HG03280 (cell line): ENCODE measurements around the gene LTB4R2.
"Not testable (repeated sequence)": the region's sequence is repeated elsewhere in the genome, so short reads cannot be mapped to it uniquely, and the experiment has no call there.

ENCODE experiments used
- ATAC-seq: cut with Tn5 transposase; IDR thresholded peaks from one replicate; pipeline ENCODE4 v1.9.1; 2021; ENCODE audit warnings: mild to moderate bottlenecking, moderate library complexity; ENCODE audit not compliant: unreplicated experiment

LTB4R2 gene

DNA sequence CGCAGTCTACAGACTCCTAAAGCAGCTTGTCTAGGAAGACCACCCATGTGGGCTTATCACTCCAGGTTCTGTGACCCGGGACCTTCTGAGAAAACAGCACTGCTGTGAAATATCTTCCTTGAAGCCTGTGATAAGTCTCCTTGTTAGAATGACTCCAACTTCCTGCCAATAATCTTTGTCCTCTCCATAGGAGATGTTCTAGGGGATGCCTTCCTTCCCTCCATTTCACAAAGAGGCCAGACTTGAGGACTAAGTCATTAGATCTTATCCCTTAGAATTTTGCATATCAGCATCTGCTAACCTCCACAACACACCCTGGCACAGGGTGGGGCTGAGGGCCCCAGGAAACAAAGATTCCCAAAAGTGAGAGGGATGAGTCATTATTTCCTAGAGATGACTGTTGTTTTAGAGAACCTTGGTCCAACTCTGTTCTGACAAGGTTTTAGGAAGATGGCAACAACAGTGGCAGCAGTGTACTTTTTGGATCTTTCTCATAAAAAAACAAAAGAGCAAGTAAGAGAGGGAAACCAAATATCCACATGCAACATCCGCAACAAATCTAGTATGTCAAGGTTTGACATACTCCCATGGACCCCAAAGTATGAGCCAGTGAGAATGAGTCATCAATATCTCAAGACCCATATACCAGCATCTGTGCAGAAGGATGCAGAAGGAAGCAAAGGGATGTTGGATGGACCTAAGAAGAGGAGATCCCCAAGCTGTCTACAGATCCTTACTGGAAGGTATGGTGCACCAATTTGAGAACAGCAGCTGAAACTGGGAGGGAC is 7.4 kb downstream of the LTB4R2 start:
- no peak for ATAC-seq

DNA sequence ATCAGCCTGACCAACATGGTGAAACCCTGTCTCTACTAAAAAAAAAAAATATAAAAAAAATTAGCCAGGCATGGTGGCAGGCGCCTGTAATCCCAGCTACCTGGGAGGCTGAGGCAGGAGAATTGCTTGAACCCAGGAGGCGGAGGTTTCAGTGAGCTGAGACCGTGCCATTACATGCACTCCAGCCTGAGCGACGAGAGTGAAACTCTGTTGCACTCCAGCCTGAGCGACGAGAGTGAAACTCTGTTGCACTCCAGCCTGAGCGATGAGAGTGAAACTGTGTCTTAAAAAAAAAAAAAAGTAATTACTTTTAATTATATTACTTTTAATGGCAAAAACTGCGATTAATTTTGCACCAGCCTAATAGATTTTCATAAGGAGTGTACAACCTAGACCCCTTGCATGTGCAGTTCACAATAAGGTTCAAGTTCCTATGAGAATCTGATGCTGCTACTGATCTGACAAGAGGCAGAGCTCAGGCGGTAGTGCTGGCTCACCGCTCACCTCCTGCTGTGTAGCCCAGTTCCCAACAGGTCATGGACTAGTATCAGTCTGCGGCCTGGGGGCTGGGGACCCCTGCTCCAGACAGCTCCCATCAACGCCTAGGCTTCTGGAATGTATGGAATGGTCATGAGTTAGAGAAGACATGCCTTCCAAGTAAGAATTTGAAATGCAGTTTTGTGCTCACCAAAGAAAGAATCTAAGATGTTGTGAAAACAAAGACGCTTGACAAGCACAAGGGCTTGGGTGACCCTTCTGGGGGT is 11.5 kb downstream of the LTB4R2 start:
- ATAC-seq = no peak

DNA sequence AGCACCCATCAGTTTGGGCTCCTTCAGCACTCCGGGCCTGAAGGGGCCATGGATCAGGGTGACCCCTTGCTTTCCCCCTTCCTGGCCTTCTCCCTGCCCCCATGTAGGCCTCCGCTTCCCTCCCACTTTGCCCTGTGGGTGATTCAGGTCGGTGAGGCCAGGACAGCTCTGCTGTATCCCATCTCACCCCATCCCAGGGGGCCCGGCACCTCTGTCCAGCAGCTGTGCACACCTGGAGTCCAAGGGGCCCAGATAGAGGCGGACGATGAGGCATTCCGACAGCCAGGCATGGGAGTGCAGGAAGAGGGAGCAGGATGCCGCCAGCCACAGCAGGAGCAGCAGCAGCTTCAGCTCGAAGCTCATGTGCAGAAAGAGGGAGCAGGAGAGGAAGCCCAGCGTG is 12.7 kb downstream of the LTB4R2 start:
- no peak for ATAC-seq

DNA sequence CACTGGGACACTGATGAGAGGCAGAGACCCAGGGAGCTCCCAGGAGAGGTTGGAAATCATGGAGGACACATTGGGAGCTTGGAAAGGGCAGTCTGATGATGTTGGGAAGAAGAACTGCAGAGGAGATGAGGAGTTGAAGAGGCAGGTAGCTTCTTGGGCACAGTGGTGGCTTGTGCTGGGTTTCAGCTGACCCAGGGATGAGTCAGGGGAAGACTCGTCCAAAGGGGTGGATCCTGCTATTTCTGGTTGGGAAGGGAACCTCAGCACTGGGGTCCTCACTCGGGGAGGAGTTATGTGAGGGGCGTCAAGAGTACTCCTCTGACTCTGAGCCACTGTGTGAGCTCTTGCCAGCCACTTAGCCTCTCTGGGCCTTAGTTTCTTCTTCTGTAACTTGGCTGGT is 13.4 kb downstream of the LTB4R2 start:
- ATAC-seq = no peak

DNA sequence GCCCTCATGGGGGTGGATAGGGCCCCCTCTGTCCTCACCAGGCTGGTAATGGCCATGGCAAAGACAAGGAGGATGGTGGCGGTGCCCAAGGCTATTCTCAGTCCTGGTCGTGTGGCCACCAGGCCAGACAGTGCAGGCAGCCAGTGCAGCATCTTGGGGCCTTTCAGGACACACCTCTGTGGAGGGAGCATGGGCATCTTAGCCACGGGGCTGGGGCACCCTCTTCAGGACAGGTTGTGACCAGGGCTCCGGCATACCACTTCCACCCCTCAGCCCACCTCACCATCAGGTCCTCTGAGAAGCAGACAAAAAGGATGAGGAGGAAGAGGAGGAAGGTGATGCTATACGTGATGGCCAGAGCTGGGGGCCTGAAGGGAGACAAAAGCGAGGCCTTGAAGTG is 14.1 kb downstream of the LTB4R2 start:
- no peak for ATAC-seq

DNA sequence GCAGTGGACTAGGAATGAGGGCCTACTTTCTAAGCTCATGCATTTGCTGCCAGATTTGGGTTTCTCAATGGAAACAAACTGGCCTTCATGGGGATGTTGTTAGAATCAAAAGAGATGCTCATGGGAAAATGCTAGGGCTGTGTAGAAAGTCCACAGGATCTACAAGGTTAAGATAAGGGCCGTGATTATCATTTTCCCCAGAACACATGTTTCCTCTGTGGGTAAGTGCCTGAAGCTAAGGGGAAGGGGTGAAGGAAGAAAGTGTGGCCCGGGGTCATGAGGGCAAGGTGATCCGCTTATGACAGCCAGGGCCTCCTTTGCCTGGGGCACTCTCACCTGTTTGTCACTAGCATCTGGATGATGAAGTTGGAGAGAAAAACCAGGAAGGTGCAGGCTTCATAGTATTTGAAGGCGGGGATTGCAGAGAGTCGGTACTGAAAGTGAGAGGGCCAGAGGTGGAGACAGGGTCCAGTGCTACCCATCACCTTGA is 15.1 kb downstream of the LTB4R2 start:
- no peak for ATAC-seq

DNA sequence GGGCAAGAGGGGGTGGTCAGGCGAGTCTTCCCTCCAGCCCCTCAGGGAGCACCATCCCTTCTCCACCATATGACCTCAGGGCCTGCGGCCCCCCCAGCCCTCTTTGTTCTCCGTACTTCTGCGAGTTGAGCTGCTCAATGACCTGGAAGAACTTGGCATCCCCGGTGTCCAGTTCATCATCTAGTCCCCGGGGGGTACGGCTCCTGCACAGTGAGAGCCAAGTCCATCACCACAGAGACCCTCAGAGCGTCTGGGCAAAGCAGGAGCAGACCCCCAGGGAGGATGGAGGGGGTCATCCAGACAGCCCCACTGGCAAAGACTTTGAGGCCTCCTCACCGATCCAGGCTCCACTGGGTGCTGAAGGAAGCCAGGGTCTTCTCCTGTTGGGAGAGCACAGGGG is 16.0 kb downstream of the LTB4R2 start:
- no peak for ATAC-seq

DNA sequence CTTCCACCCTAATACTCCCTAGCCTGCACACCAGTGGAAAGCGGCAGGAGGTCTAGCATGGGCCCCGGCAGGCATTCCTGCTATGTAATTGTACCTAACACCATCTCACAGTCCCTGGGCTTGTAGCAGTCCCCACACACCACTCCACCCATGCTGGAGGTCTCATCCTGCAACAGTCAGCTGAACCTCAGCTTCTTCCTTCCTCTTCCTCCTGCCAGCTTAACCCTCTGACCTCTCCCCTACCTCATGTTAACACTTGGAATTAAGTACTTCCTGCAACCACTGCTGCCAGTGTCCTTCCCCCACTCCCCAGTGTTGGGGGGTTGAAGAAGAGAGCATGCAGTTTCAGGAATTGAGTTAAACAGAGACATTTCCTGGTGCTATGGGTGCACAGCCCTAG is 17.4 kb downstream of the LTB4R2 start:
- no peak for ATAC-seq

DNA sequence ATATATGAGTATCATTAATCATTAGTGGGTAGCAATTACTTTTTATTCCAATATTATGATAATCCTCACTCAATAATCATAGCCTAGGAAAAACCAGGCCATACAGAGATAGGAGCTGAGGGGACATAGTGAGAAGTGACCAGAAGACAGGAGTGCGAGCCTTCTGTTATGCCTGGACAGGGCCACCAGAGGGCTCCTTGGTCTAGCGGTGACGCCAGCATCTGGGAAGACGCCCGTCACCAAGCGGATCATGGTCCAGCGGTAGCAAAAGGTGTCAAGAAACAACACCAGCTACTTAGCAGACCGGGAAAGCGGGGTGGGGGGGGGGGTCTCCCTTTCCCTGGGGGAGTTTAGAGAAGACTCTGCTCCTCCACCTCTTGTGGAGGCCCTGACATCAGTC is 18.0 kb downstream of the LTB4R2 start:
- not testable (repeated sequence) for ATAC-seq

DNA sequence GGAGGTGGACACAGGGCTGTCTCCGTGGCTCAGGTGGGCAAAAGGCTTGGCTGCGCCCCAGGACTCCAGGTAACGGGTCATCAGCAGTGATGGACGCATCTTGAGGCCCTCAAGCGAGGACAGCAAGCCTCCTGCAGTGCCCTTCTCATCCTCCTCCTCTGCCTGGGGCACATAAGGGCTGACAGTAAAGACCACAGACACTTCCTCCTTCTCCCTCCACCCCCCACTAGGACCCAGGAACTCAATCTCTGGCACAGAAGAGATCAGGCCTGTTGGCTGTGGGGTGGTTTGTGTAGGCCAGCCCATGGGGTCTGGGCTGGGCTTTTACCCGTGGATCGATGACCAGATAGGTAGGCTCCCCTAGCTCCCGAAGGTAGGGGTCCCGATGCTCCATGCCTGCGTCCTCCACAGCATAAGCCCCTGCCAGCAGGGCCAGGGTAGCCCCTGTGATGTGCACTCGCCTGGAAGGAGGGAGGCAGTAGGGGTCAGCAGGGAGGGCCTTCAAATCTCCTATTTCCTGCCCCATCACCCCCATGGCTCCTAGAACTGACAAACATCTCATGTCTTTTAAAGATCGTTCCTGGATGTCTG is 19.2 kb downstream of the LTB4R2 start:
- ATAC-seq = no peak

DNA sequence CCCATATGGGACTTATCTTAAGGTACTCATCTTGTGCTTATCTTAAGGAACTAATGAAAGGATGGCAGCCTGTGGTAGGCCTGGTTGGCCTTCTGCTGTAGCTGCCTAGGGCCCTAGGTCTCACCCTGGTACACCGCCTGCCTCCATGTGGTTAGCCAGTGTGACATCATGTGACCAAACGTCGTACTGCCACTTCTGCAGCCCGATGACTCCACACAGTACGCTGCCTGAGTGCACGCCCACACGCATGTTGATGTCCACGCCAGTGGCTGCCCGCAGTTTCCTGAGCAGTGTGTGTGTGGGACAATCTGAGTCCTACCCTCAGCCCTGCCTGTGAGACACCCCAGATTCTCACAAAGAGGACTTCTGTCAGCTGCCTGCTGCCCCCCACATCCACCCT is 19.8 kb downstream of the LTB4R2 start:
- ATAC-seq = no peak

DNA sequence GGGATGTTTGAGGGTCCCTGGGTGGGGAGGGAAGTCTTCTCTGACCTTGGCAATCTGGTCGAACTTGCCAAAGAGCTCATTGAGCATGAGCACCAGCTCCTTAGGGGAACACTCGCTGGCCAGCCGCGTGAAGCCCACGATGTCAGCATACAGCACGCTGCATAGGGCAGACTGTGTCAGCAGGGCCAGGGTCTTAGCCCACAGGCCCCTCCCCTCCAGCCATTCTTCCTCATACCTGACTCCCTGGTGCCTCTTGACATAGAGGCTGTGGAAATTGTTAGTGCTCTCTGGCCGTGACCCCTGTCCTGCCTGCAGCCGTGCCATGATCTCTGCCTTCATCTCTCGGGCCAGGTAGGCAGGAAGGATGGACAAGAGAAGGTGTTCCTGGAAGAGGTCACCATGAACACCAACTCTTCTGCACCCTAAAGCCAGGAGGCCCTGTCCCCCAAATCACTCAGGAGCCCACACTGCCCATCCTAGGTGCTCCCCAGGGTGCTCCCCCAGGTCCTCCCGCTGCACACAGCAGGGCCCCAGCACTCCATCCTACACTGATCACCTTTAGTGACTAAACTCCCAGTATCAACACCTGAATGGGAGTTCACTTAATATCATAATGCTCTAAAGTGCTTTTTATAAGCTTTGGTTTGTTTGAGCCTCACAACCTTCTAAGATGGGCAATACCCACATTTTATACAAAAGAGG is 21.2 kb downstream of the LTB4R2 start:
- no peak for ATAC-seq

DNA sequence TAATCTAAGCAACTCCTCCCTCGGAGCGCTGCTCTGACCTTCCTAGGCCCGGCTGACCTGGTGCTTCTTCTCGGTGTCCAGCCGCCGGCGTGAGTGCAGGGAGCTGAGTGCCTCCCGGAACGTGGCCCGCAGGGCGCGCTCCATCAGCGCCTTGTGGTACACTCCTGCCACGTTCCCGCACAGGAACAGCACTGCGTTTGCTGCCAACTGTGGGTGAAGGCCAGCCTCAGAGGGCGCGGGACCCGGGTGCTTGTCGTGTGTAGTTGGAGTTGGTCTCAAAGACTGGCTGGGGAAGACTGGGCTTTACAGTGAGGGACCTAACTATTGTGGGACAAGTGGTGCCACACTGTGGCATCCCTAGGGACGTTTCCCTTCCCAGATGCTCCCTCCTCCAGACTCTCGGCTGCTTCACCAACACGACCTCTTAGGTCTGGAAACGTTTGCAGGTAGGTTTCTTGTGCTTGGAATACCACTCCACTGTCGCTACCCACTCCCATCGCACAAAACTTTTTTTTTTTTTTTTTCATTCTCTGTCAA is 21.9 kb downstream of the LTB4R2 start:
- no peak for ATAC-seq

DNA sequence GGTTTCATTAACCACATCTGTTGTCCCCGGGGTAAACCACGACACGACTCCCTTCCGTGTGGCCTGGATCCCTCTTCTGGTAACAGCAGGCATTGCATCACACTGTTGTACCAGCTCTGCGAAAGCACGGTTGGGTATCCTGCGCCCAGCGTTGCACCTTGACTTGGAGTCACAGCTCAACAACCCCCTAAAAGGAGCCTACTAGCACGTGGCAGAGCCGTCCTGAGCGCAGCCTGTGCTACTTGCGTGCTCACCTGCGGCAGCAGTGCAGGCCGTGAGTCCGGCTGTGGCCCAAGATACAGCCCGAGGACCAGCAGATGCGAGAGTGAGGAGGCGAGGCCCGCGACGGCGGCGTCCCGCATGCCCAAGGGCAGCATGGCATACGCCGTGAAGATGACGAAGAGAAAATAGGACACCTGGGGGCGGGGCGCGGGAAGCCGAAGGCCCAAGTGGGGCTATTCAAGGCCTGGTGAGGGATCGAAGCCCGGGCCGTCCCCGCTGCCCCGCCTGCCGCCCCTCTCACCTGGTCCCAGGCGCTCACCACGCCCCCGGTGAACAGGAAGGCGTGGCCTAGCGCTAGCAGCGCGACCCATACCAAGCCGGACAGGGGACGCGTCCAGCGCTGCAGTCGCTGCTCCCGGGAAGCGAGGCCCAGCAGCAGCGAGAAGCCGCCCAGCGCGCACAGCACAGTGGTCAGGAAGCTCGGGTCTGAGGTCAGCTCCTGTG is 22.5 kb downstream of the LTB4R2 start:
- peak; percentile 82 for ATAC-seq

DNA sequence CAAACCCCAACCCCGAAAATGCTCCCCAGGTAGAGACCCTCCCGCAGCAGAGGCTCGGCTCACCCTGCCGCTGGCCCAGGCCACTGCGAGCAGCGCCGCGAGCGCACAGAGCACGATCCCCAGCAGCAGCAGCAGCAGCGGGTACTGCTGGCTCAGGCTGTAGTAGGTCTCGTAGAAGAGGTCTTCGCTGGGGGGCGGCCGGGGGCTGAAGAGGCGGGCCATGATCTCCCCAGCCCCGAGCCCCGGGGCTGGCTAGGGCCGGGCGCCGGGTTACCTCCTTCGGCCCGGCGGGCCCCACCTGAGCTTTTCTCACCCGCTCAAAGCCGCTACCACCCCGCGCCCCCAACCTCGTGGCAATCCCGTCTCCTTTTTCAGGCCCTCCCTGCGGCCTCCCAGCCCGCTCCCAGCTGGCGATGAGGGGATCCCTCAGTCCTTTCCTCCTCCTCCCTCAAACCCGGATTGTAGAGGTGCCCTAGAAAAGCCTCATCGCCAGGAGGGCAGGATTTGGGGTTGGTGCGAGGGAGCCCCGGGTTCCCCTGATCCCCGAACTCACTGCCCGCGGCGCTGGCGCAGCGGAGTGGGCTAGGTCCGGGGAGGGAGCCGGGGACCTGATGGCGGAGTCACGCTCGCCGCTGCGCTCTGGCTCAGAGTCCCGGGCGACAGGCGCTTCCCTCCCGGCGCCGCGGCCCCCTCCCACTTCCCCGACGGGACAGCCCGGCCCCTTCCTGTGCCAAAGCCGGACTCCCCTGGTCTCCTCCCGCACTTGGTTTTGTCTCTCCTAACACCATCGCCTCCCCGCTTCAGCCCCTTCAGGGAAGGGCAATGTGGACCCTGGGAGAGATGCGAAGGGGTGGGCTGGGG is 24.7 kb downstream of the LTB4R2 start, which contains the start of gene ADCY4:
TSS of gene ADCY4 (minus strand) at position 641 of the 861 bp plus-strand sequence. CDS start at position 222, 419 bp downstream.
- no peak for ATAC-seq

DNA sequence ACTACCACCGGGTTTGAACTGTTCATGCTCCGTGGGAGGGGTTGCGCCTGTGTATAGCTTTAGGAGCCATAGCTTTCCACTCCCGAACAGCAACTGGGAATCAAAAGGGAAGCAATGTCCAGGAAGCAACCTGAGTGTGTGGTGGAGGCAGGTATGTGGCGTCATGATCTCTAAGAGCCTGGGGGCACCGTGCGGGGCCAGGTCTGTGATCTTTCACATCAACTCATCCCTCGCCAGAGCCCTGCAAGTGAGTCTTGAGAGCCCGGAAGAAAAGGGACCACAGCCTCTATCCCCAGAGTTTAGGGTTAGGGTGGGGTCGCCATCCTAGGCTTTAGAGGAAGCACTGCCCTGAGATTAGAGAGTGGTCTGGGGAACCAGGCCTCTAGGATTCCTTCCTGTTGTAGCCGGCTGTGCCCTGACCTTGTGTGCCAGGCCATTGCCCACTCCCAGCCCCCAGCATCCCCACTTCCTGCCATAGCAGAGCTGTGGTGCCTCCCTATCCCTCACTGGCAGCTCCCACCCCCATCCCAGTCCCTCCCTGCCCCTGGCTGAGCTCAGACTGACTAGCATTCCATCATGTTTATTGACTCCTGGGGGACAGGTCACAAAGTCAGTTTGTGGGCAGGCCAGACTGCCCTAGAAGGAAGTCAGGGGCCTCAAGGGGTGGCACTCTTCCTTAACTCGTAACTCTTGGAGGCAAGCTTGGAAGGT is 25.7 kb downstream of the LTB4R2 start:
- ATAC-seq = no peak

DNA sequence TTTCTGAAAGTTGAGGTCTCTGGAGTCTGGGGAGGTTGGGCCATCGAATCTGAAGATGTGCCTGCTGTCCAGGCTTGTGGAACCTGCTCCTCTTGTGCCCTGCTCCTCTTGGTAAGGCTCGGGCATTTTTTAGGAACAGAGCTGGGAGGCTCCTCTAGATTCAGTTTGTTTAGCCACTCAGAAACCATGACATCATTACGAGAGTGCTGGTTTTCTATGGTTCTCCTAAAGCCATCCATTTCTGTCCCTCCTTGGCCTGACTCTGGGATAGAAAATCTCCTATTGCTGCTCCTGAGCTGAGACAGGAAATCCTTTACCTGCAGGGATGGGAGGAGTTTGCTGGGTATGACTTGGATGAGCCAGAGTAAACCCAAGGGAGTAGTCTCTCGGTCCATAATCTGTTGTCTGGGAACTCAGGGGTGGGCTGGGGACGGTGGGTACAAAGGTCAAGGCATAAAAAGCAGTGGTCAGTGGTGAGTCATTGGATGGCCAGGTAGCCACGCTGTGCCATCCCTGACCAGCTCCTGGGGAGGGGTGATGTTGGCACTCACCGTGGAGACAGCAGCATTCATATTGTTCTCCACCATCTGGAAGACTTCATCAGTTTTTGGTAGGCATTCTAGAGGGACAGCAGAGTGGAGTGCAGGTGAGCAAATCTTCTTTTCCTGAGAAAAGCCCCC is 27.3 kb downstream of the LTB4R2 start:
- ATAC-seq = no peak

DNA sequence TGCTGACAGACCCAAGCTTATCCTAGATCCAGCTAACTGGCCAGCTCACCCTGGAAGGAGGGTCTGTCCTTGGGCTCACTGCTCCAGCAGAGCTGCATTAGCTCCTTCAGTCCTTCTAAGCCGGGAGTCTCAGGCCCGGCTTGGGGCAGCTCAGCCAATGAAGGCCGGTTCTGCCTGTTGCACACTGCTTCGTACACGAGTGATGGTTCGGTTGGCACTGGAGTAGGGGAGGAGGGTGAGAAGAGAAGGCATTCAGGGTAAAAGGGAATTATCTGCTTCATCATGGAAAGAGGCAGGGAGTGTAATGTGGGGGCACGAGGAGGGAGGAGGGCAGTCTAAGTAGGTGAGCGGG is 27.9 kb downstream of the LTB4R2 start:
- no peak for ATAC-seq
